Ishikawa (cell line): ENCODE data around the gene AGAP2.

ENCODE experiments used
- CEBPB ChIP-seq: IDR thresholded peaks from 2 replicates; pipeline ENCODE4 v1.6.1; 2012
- CREB1 ChIP-seq: IDR thresholded peaks from 2 replicates; pipeline ENCODE4 v1.6.1; 2012; ENCODE audit warnings: low read depth
- EGR1 ChIP-seq: IDR thresholded peaks from 2 replicates; pipeline ENCODE4 v1.6.1; 2012
- FOXM1 ChIP-seq: IDR thresholded peaks from 2 replicates; pipeline ENCODE4 v1.6.1; 2012; ENCODE audit warnings: low read depth, borderline replicate concordance
- NFIC ChIP-seq: IDR thresholded peaks from 2 replicates; pipeline ENCODE4 v1.6.1; 2012
- RAD21 ChIP-seq: IDR thresholded peaks from 2 replicates; pipeline ENCODE4 v1.6.1; 2012; ENCODE audit warnings: low read depth
- REST ChIP-seq: IDR thresholded peaks from 2 replicates; pipeline ENCODE4 v1.6.1; 2012; ENCODE audit warnings: low read depth, mild to moderate bottlenecking
- TAF1 ChIP-seq: IDR thresholded peaks from 2 replicates; pipeline ENCODE4 v1.6.1; 2012; ENCODE audit warnings: low read depth, mild to moderate bottlenecking
- TCF12 ChIP-seq: IDR thresholded peaks from 2 replicates; pipeline ENCODE4 v1.6.1; 2012; ENCODE audit warnings: low read depth
- TEAD4 ChIP-seq: IDR thresholded peaks from 2 replicates; pipeline ENCODE4 v1.6.1; 2012
- USF1 ChIP-seq: IDR thresholded peaks from 2 replicates; pipeline ENCODE4 v1.6.1; 2012
- ZBTB7A ChIP-seq: IDR thresholded peaks from 2 replicates; pipeline ENCODE4 v1.6.1; 2012; ENCODE audit warnings: low read depth
- TF ChIP-seq, protein P1 (sequence below): IDR thresholded peaks from 2 replicates; pipeline ENCODE4 v1.6.1; 2012

AGAP2 gene

DNA sequence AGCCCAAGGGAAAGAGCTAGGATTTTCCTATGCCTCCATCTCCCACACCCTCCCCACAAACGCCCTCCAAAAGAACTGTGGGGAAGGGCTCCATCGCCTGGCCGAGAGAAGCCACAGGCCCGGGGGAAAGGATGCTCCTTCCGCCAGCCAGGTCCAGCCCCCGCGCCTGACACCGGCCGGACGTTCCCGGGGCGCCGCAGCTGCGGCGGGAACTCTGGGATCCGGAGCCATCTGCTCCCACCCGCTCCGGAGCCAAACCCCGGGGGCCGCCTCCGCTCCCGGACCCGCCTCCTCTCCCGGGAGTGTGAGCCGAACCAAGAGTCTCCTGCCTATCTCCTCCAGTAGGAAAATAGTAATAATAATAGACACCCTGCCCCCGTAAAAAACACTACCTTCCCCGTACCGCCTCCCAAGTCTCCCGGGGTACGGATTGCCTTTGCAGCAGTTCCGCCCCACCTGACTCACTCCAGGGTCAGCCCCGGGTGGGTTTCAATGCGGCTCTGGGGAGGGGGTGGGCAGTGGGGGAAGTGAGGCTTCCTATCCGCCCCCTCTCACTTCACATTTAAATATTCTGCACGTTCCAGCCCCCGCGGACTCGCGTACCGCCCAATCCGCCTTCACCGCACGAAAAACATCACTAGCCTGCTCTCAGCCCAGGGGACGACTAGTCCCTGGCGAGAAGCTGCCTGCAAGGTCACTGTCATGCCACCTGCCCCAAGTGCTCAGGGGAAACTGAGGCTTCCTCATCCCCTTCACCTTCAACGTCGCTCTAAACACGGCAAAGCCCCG, 2.4 kb downstream of the AGAP2 start:
- TF ChIP-seq TCF12 (no peak), CEBPB (no peak), RAD21 (peak; percentile 33; the same call in 1 of the 2 replicates), ZBTB7A (0 out of 2 replicates have a peak, but pooled peaks have one; percentile 22), FOXM1 (no peak), NFIC (no peak)
- TF ChIP-seq, protein P1, sequence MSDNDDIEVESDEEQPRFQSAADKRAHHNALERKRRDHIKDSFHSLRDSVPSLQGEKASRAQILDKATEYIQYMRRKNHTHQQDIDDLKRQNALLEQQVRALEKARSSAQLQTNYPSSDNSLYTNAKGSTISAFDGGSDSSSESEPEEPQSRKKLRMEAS, result no peak

DNA sequence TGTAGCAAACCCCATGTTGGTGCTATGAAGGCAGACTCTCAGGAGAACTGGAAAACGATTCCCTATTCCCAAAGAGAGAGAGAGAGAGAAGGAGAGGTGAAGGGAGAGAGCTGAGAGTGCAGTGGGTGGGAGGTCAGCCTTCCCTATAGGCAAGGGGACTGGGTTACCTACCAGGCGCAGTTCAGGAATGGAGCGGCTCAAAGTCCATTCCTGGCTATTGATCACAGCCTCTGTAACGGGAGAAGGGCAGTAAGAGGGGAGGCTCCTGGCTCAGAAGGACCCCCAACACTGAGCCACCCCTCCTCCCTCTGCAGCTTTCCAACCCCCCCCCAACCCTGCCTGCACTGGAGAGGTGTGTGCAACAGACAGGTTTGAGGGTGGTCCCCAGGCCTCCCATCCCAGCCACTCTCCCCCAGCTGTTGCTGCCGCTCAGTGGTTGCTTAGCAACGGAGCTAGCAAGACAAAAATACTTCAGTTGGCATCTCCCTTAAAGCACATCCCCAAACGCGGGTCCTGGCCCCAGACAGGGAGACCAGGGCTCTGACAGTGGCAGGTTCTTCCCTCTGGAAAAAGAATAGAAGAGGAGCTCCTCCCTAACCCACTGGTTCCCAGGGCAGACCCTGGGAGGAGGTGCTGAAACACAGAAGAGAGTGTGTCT, 3.2 kb downstream of the AGAP2 start:
- TF ChIP-seq FOXM1 (no peak), RAD21 (no peak), TCF12 (no peak), USF1 (no peak), EGR1 (no peak)
- TF ChIP-seq, protein P1, result no peak

GRCh38 chr12:57734591-57734990, 4.0 kb downstream of the AGAP2 start:
- TF ChIP-seq USF1 (no peak), CEBPB (no peak), TAF1 (no peak), REST (no peak), NFIC (no peak), FOXM1 (no peak)
- TF ChIP-seq, protein P1, result no peak

- TF ChIP-seq RAD21, result no peak
- TF ChIP-seq CEBPB, result no peak
- no peak for TF ChIP-seq FOXM1
- no peak for TF ChIP-seq TEAD4
- no peak for TF ChIP-seq USF1
- TF ChIP-seq TAF1, result no peak
- TF ChIP-seq ZBTB7A, result no peak
- no peak for TF ChIP-seq NFIC
- TF ChIP-seq EGR1, result no peak
- no peak for TF ChIP-seq CREB1
- TF ChIP-seq TCF12, result no peak
Observed at GRCh38 chr12:57733928-57734327, 4.6 kb downstream of the AGAP2 start.

- TF ChIP-seq CREB1 (no peak), EGR1 (no peak), CEBPB (no peak), FOXM1 (no peak), REST (no peak), ZBTB7A (no peak)
- TF ChIP-seq, protein P1, result no peak
Observed at GRCh38 chr12:57732726-57733593, 5.6 kb downstream of the AGAP2 start.
